H9 (cell line): ENCODE measurements around the gene ADAM11. TPM values are rescaled to one million over a fixed set of nuclear protein-coding genes. Genes with fewer than 3 reads are reported as not detected.
"Not testable (repeated sequence)": the region's sequence is repeated elsewhere in the genome, so short reads cannot be mapped to it uniquely, and the experiment has no call there.

ENCODE experiments used
- DNase-seq: peaks from one replicate; pipeline ENCODE4 v3.0.0-alpha.2; 2017
- H2AFZ ChIP-seq: one replicate; pipeline ENCODE4 v1.6.1; 2013; ENCODE audit warnings: mild to moderate bottlenecking, low read length, control low read depth, moderate library complexity
- H2AK5ac ChIP-seq: 2 replicates; pipeline ENCODE4 v1.6.1; 2013; ENCODE audit warnings: low read length, control low read depth, mixed read lengths; ENCODE audit not compliant: insufficient read length
- H2BK120ac ChIP-seq: one replicate; pipeline ENCODE4 v1.6.1; 2013; ENCODE audit warnings: low read depth, mild to moderate bottlenecking, low read length, control low read depth, inconsistent platforms; ENCODE audit not compliant: poor library complexity, severe bottlenecking
- H2BK12ac ChIP-seq: 2 replicates; pipeline ENCODE4 v1.6.1; 2013; ENCODE audit warnings: low read length, control low read depth, mixed read lengths, low read depth; ENCODE audit not compliant: insufficient read length
- H2BK15ac ChIP-seq: 2 replicates; pipeline ENCODE4 v1.6.1; 2013; ENCODE audit warnings: low read depth, low read length, control low read depth
- H2BK20ac ChIP-seq: one replicate; pipeline ENCODE4 v1.6.1; 2013; ENCODE audit warnings: low read depth, mild to moderate bottlenecking, low read length, control low read depth, inconsistent platforms; ENCODE audit not compliant: poor library complexity, severe bottlenecking
- H2BK5ac ChIP-seq: 2 replicates; pipeline ENCODE4 v1.6.1; 2013; ENCODE audit warnings: low read length, control low read depth, mixed read lengths; ENCODE audit not compliant: insufficient read length
- H3K14ac ChIP-seq: 2 replicates; pipeline ENCODE4 v1.6.1; 2013; ENCODE audit warnings: low read length, control low read depth; ENCODE audit not compliant: insufficient read depth
- H3K18ac ChIP-seq: 2 replicates; pipeline ENCODE4 v1.6.1; 2013; ENCODE audit warnings: low read depth, mild to moderate bottlenecking, mixed read lengths, low read length, control low read depth; ENCODE audit not compliant: insufficient read length
- H3K23ac ChIP-seq: 2 replicates; pipeline ENCODE4 v1.6.1; 2013; ENCODE audit warnings: low read length, control low read depth, mixed read lengths, low read depth; ENCODE audit not compliant: insufficient read length
- H3K23me2 ChIP-seq: 2 replicates; pipeline ENCODE4 v1.6.1; 2013; ENCODE audit warnings: low read depth, mild to moderate bottlenecking, mixed read lengths, low read length, control low read depth; ENCODE audit not compliant: insufficient read length, poor library complexity, severe bottlenecking
- H3K27ac ChIP-seq: 2 replicates; pipeline ENCODE4 v1.5.1; 2013; ENCODE audit warnings: low read length, control low read depth, mixed read lengths, low read depth; ENCODE audit not compliant: insufficient read length
- H3K27me3 ChIP-seq: 2 replicates; pipeline ENCODE4 v1.6.1; 2013; ENCODE audit warnings: low read length, control low read depth, inconsistent platforms; ENCODE audit not compliant: insufficient read depth
- H3K4ac ChIP-seq: 2 replicates; pipeline ENCODE4 v1.6.1; 2013; ENCODE audit warnings: low read depth, mild to moderate bottlenecking, control low read depth, inconsistent platforms, low read length, moderate library complexity
- H3K4me1 ChIP-seq: 2 replicates; pipeline ENCODE4 v1.6.1; 2013; ENCODE audit warnings: low read length, control low read depth, inconsistent platforms; ENCODE audit not compliant: insufficient read depth
- H3K4me2 ChIP-seq: 2 replicates; pipeline ENCODE4 v1.6.1; 2013; ENCODE audit warnings: low read length, control low read depth, mixed read lengths; ENCODE audit not compliant: insufficient read length, insufficient read depth
- H3K56ac ChIP-seq: 2 replicates; pipeline ENCODE4 v1.6.1; 2013; ENCODE audit warnings: low read depth, mild to moderate bottlenecking, mixed read lengths, low read length, control low read depth; ENCODE audit not compliant: insufficient read length
- H3K79me1 ChIP-seq: 2 replicates; pipeline ENCODE4 v1.6.1; 2013; ENCODE audit warnings: low read depth, mild to moderate bottlenecking, moderate library complexity, low read length, control low read depth, inconsistent platforms; ENCODE audit not compliant: insufficient read depth, poor library complexity, severe bottlenecking
- H3K79me2 ChIP-seq: 2 replicates; pipeline ENCODE4 v1.6.1; 2013; ENCODE audit warnings: low read length, control low read depth, inconsistent platforms; ENCODE audit not compliant: insufficient read depth
- H3K9ac ChIP-seq: 2 replicates; pipeline ENCODE4 v1.6.1; 2013; ENCODE audit warnings: low read length, control low read depth, mixed read lengths; ENCODE audit not compliant: insufficient read length; ENCODE audit errors: extremely low read depth
- H3K9me3 ChIP-seq: one replicate; pipeline ENCODE4 v1.6.1; 2013; ENCODE audit warnings: low read depth, low read length, inconsistent platforms; ENCODE audit not compliant: control insufficient read depth
- H3T11ph ChIP-seq: one replicate; pipeline ENCODE4 v1.6.1; 2013; ENCODE audit warnings: mild to moderate bottlenecking, low read length, control low read depth, inconsistent platforms
- H4K20me1 ChIP-seq: one replicate; pipeline ENCODE4 v1.6.1; 2013; ENCODE audit not compliant: control insufficient read depth, insufficient read length, insufficient read depth
- H4K5ac ChIP-seq: 2 replicates; pipeline ENCODE4 v1.6.1; 2013; ENCODE audit warnings: low read depth, mild to moderate bottlenecking, mixed read lengths, low read length, control low read depth; ENCODE audit not compliant: insufficient read length
- H4K8ac ChIP-seq: replicated peaks from 2 replicates; pipeline ENCODE4 v1.6.1; 2013; ENCODE audit warnings: low read length, control low read depth, mixed read lengths, low read depth; ENCODE audit not compliant: insufficient read length
- H4K91ac ChIP-seq: 2 replicates; pipeline ENCODE4 v1.6.1; 2013; ENCODE audit warnings: low read depth, mild to moderate bottlenecking, moderate library complexity, mixed read lengths, low read length, control low read depth; ENCODE audit not compliant: insufficient read length
- H3K27ac Mint-ChIP-seq, 3 experiments: 2 replicates in 2 of 3; 3 replicates in 1 of 3; pipeline ENCODE4 v1.8.0; 2020 to 2021; ENCODE audit warnings: mixed read lengths in 3 of 3, mild to moderate bottlenecking in 1 of 3, moderate library complexity in 1 of 3
- H3K27me3 Mint-ChIP-seq: 2 replicates; pipeline ENCODE4 v1.8.0; 2021; ENCODE audit warnings: low read depth, mild to moderate bottlenecking, moderate library complexity, mixed read lengths
- H3K36me3 Mint-ChIP-seq, 3 experiments: 2 replicates in 2 of 3; 3 replicates in 1 of 3; pipeline ENCODE4 v1.8.0; 2020 to 2021; ENCODE audit warnings: low read depth in 3 of 3, mixed read lengths in 3 of 3; ENCODE audit not compliant: insufficient read depth in 1 of 3
- H3K4me1 Mint-ChIP-seq, 2 experiments: 2 replicates each; pipeline ENCODE4 v1.8.0; 2020; ENCODE audit warnings: mixed read lengths in 2 of 2
- H3K4me3 Mint-ChIP-seq, 2 experiments: 2 replicates in 1 of 2; 3 replicates in 1 of 2; pipeline ENCODE4 v1.8.0; 2020 to 2021; ENCODE audit warnings: mild to moderate bottlenecking in 2 of 2, mixed read lengths in 2 of 2, moderate library complexity in 1 of 2
- H3K9me3 Mint-ChIP-seq, 2 experiments: 2 replicates in 1 of 2; 3 replicates in 1 of 2; pipeline ENCODE4 v1.8.0; 2020; ENCODE audit warnings: mild to moderate bottlenecking in 2 of 2, mixed read lengths in 2 of 2, moderate library complexity in 1 of 2
- CTCF ChIP-seq: fragments of 200-600 bp; sonication (generic); conservative IDR thresholded peaks from 3 replicates; pipeline ENCODE4 v1.8.0; 2021; ENCODE audit warnings: antibody characterized with exemption, mild to moderate bottlenecking
- WGBS: extraction: QIAGEN DNeasy Blood & Tissue Kit; methylation state at CpG from one replicate; pipeline ENCODE4 v1.1.7; 2013; ENCODE audit warnings: missing lambda C conversion rate, low lambda C conversion rate, mixed read lengths; ENCODE audit not compliant: insufficient read length; ENCODE audit errors: extremely low coverage; 5-methylcytosine and 5-hydroxymethylcytosine counted together
- total RNA-seq: library from RNA; stranded (reverse); gene quantifications from 2 replicates; pipeline ENCODE4 v1.2.1, GENCODE V29; 2021

Gene ADAM11
- total RNA-seq, 1 experiment from 2014 or later, result 4.6 TPM

- Histone ChIP-seq H3K79me2 (no peaks in the 10 kb centered on the region), H2AFZ (no peak overlapping the region), H3K27me3 (peaks cover 15% of the 10 kb centered on the region), H4K20me1 (no peaks in the 10 kb centered on the region), H2BK20ac (no peak overlapping the region), H3K4ac (no peak overlapping the region), H3K27ac (no peak overlapping the region), H2BK15ac (no peak overlapping the region), H3K4me1 (no peaks in the 10 kb centered on the region), H4K91ac (no peak overlapping the region), H3K23ac (no peak overlapping the region), H4K5ac (no peak overlapping the region), H3T11ph (no peak overlapping the region), H2AK5ac (no peak overlapping the region), H3K9ac (no peak overlapping the region), H3K79me1 (no peaks in the 10 kb centered on the region), H3K18ac (no peak overlapping the region), H3K56ac (no peak overlapping the region), H3K4me2 (no peak overlapping the region), H3K23me2 (peaks cover 5% of the 10 kb centered on the region), H2BK5ac (no peak overlapping the region), H2BK12ac (no peak overlapping the region), H3K9me3 (no peaks in the 10 kb centered on the region), H2BK120ac (no peak overlapping the region), H4K8ac (no peak overlapping the region), H3K14ac (no peak overlapping the region)
- DNase-seq, result no peak
- H3K4me1 Mint-ChIP-seq, result peaks cover 2 to 3% of the 10 kb centered on the region in 2 experiments; a peak in 2 of 4 replicates
- WGBS, result no CpG with 5 or more reads among the region's 7 CpGs
- H3K27ac Mint-ChIP-seq, result no peak overlapping the region
- peaks cover 46% of the 10 kb centered on the region for H3K27me3 Mint-ChIP-seq
- peaks cover 12 to 23% (median 18%) of the 10 kb centered on the region in 3 experiments; a peak in 6 of 7 replicates for H3K36me3 Mint-ChIP-seq
- no peak overlapping the region for H3K4me3 Mint-ChIP-seq
- no peak for TF ChIP-seq CTCF
- no peaks in the 10 kb centered on the region for H3K9me3 Mint-ChIP-seq
Measured at GRCh38 chr17:44754276-44754675, 4.5 kb upstream of the ADAM11 start.

DNA sequence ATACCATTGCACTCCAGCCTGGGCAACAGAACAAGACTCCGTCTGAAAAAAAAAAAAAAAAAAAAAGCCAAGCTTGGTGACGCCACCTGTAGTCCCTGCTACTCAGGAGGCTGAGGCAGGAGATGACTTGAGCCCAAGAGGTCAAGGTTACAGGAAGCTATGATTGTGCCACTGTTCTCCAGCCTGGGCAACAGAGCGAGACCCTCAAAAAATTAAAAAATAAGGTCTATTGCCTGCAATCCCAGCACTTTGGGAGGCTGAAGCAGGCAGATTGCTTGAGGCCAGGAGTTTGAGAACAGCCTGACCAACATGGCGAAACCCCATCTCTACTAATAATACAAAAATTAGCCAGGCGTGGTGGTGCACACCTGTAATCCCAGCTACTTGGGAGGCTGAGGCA, 3.6 kb upstream of the ADAM11 start:
- H4K91ac ChIP-seq, H4K20me1 ChIP-seq, H3K9me3 Mint-ChIP-seq, H3K9me3 ChIP-seq, H3K4ac ChIP-seq, H3T11ph ChIP-seq, H2BK12ac ChIP-seq, H2BK20ac ChIP-seq, H2AK5ac ChIP-seq, H4K8ac ChIP-seq, H3K27ac ChIP-seq, H3K4me1 Mint-ChIP-seq, H2BK15ac ChIP-seq, H3K9ac ChIP-seq, H3K79me2 ChIP-seq, H3K4me3 Mint-ChIP-seq, H3K27ac Mint-ChIP-seq, H3K4me1 ChIP-seq, H3K79me1 ChIP-seq, H3K23me2 ChIP-seq, H3K14ac ChIP-seq, H2BK120ac ChIP-seq, H2AFZ ChIP-seq, H3K56ac ChIP-seq, H3K4me2 ChIP-seq, H3K23ac ChIP-seq, H2BK5ac ChIP-seq, DNase-seq, H3K18ac ChIP-seq, H4K5ac ChIP-seq: not testable (repeated sequence)
- Mint-ChIP-seq H3K27me3 (peaks cover 55% of the 10 kb centered on the region), H3K36me3 (peaks cover 9 to 18% (median 14%) of the 10 kb centered on the region in 3 experiments; a peak in 6 of 7 replicates)
- WGBS, result no CpG with 5 or more reads among the region's 5 CpGs
- peaks cover 19% of the 10 kb centered on the region for H3K27me3 ChIP-seq
